HCT116 (cell line): ENCODE measurements around the gene ADORA3. TPM values are rescaled to one million over a fixed set of nuclear protein-coding genes. Genes with fewer than 3 reads are reported as not detected.
"Not testable (repeated sequence)": the region's sequence is repeated elsewhere in the genome, so short reads cannot be mapped to it uniquely, and the experiment has no call there.

ENCODE experiments used
- ATAC-seq: fragments of 200-7000 bp; cut with Tn5 transposase; 2 replicates; pipeline ENCODE4 v1.9.1; 2020; ENCODE audit warnings: mild to moderate bottlenecking, moderate library complexity
- BruUV-seq: library from RNA; stranded (reverse); fragments of 400-500 nt; replicated peaks from 2 replicates; lab custom pipeline; 2021; lab: Mats Ljungman, UMichigan
- CTCF ChIA-PET: fragments of 300-600 bp; sonication (Branson Sonifier 250); formaldehyde crosslinking; loops from one replicate; lab custom pipeline; 2021; ENCODE audit warnings: antibody characterized with exemption; lab: Charles Lee
- POLR2A ChIA-PET: fragments of 300-600, 350-600 bp; sonication (Branson Sonifier 250); formaldehyde crosslinking; loops from one replicate; lab custom pipeline; 2021; ENCODE audit warnings: antibody characterized with exemption; lab: Charles Lee
- RAD21 ChIA-PET, 2 experiments: fragments of 300-600 bp; sonication (Branson Sonifier 250); formaldehyde crosslinking; loops; one replicate each; lab custom pipeline; 2023; ENCODE audit warnings: low total read pairs in 2 of 2; ENCODE audit not compliant: uncharacterized antibody in 2 of 2, unreplicated experiment in 2 of 2, low non-redundant PET in 1 of 2; lab: Charles Lee
- DNase-seq: peaks from one replicate; pipeline ENCODE4 v3.0.0-alpha.2; 2010; ENCODE audit warnings: low read depth, low spot score
- H2AFZ ChIP-seq: fragments of 200-600 bp; shearing (Covaris generic), sonication (generic); 2 replicates; pipeline ENCODE4 v1.6.1; 2017; ENCODE audit warnings: low read depth, mixed run types, mixed read lengths, antibody characterized with exemption, low read length; ENCODE audit not compliant: poor library complexity, severe bottlenecking
- H3K27ac ChIP-seq: 2 replicates; pipeline ENCODE4 v1.5.1; 2012; ENCODE audit warnings: low read depth, low read length
- H3K27me3 ChIP-seq: fragments of 200-600 bp; sonication (generic); 2 replicates; pipeline ENCODE4 v1.6.1; 2016; ENCODE audit warnings: mixed run types, low read length, mixed read lengths; ENCODE audit not compliant: insufficient read depth
- H3K36me3 ChIP-seq, 2 experiments: fragments of 200-500 bp in 1 of 2; fragments of 200-600 bp in 1 of 2; sonication (Bioruptor generic) in 1 of 2; sonication (generic) in 1 of 2; 2 replicates each; pipeline versions ENCODE4 v1.5.1 to v1.6.1; 2014 to 2016; ENCODE audit warnings: low read length in 2 of 2, inconsistent platforms in 1 of 2, mixed read lengths in 1 of 2, mixed run types in 1 of 2; ENCODE audit not compliant: insufficient read depth in 2 of 2, control insufficient read depth in 1 of 2
- H3K4me1 ChIP-seq, 2 experiments: fragments of 200-600 bp in 1 of 2; sonication (generic) in 1 of 2; 2 replicates each; pipeline versions ENCODE4 v1.5.1 to v1.6.1; 2012 to 2017; ENCODE audit warnings: low read length in 2 of 2, inconsistent platforms in 1 of 2, mild to moderate bottlenecking in 1 of 2, mixed read lengths in 1 of 2, mixed run types in 1 of 2, moderate library complexity in 1 of 2; ENCODE audit not compliant: insufficient read depth in 2 of 2, control insufficient read depth in 1 of 2
- H3K4me2 ChIP-seq: fragments of 200-600 bp; sonication (generic); 2 replicates; pipeline ENCODE4 v1.6.1; 2017; ENCODE audit warnings: mixed run types, low read length, mixed read lengths
- H3K4me3 ChIP-seq, 2 experiments: fragments of 200-600 bp in 1 of 2; sonication (generic) in 1 of 2; replicated peaks in 1 of 2; 2 replicates each; pipeline ENCODE4 v1.5.1; 2011 to 2016; ENCODE audit warnings: low read length in 2 of 2, control low read depth in 1 of 2, low read depth in 1 of 2, mild to moderate bottlenecking in 1 of 2, mixed read lengths in 1 of 2, mixed run types in 1 of 2
- H3K79me2 ChIP-seq: fragments of 200-600 bp; sonication (generic); 2 replicates; pipeline ENCODE4 v1.6.1; 2017; ENCODE audit warnings: mild to moderate bottlenecking, mixed run types, low read length, moderate library complexity, mixed read lengths; ENCODE audit not compliant: insufficient read depth
- H3K9ac ChIP-seq: fragments of 200-600 bp; sonication (generic); 2 replicates; pipeline ENCODE4 v1.6.1; 2016; ENCODE audit warnings: low read length, mixed read lengths
- H3K9me2 ChIP-seq: fragments of 200-600 bp; sonication (generic), shearing (Covaris generic); 2 replicates; pipeline ENCODE4 v1.6.1; 2017; ENCODE audit warnings: mixed run types, mild to moderate bottlenecking, moderate library complexity; ENCODE audit not compliant: insufficient read depth
- H3K9me3 ChIP-seq, 2 experiments: fragments of 200-500 bp in 1 of 2; fragments of 200-600 bp in 1 of 2; sonication (Bioruptor generic) in 1 of 2; sonication (generic) in 1 of 2; 2 replicates each; pipeline ENCODE4 v1.6.1; 2014 to 2017; ENCODE audit warnings: low read length in 2 of 2, mixed read lengths in 2 of 2, inconsistent platforms in 1 of 2, low read depth in 1 of 2, mild to moderate bottlenecking in 1 of 2, mixed run types in 1 of 2, moderate library complexity in 1 of 2; ENCODE audit not compliant: control insufficient read depth in 1 of 2, insufficient read depth in 1 of 2
- H4K20me1 ChIP-seq: fragments of 200-600 bp; sonication (generic), shearing (Covaris generic); 2 replicates; pipeline ENCODE4 v1.6.1; 2017; ENCODE audit warnings: mixed run types, mild to moderate bottlenecking, moderate library complexity; ENCODE audit not compliant: insufficient read depth
- CBX3 ChIP-seq: IDR thresholded peaks from 2 replicates; pipeline ENCODE4 v1.6.1; 2012; ENCODE audit warnings: low read depth
- EGR1 ChIP-seq: IDR thresholded peaks from 2 replicates; pipeline ENCODE4 v1.6.1; 2012; ENCODE audit warnings: low read depth
- JUND ChIP-seq: IDR thresholded peaks from 2 replicates; pipeline ENCODE4 v1.6.1; 2012
- RAD21 ChIP-seq: IDR thresholded peaks from 2 replicates; pipeline ENCODE4 v1.6.1; 2012; ENCODE audit warnings: low read depth, mild to moderate bottlenecking
- SIN3A ChIP-seq: IDR thresholded peaks from 2 replicates; pipeline ENCODE4 v1.6.1; 2012; ENCODE audit warnings: low read depth
- SRF ChIP-seq: IDR thresholded peaks from 2 replicates; pipeline ENCODE4 v1.6.1; 2012; ENCODE audit warnings: low read depth
- TCF7L2 ChIP-seq: IDR thresholded peaks from 2 replicates; pipeline ENCODE4 v1.7.0; 2011; ENCODE audit warnings: borderline replicate concordance, inconsistent platforms; ENCODE audit not compliant: insufficient read depth, insufficient read length; ENCODE audit errors: extremely low read depth
- ZFX ChIP-seq: fragments of 450-650 bp; IDR thresholded peaks from 2 replicates; pipeline ENCODE4 v1.6.1; 2017
- ZNF274 ChIP-seq: fragments of 200-500 bp; sonication (Bioruptor generic); IDR thresholded peaks from 2 replicates; pipeline ENCODE4 v1.6.1; 2014; ENCODE audit warnings: mild to moderate bottlenecking, low read depth, low read length, inconsistent platforms
- intact Hi-C: fragments of 100-400 bp; cut with micrococcal nuclease; formaldehyde crosslinking; loops from 2 replicates; pipeline ENCODE4 v1.10.0; 2022
- total RNA-seq: library from RNA; stranded (reverse); gene quantifications from one replicate; pipeline ENCODE4 v1.2.1, GENCODE V29; 2021; ENCODE audit not compliant: unreplicated experiment

ADORA3 gene
- total RNA-seq, 1 experiment from 2014 or later: not detected

GRCh38 chr1:111551623-111552411, 48.4 kb upstream of the ADORA3 start:
- TF ChIP-seq CBX3 (no peak), TCF7L2 (no peak), RAD21 (no peak), JUND (no peak), ZNF274 (no peak), SRF (no peak), EGR1 (no peak), ZFX (no peak), SIN3A (no peak)
- H3K4me1 ChIP-seq: peaks cover 0 to 8% of the 10 kb centered on the region in 2 experiments; a peak in 1 of 4 replicates
- H3K4me2 ChIP-seq: no peak overlapping the region
- no peaks in the 10 kb centered on the region for H4K20me1 ChIP-seq
- H3K36me3 ChIP-seq: no peaks in the 10 kb centered on the region
- DNase-seq (no peak), ATAC-seq (no peak)
- H3K27ac ChIP-seq: no peak overlapping the region
- BruUV-seq: no TSS peak
- ChIA-PET RAD21 (no interaction called here), POLR2A (no interaction called here), CTCF (no interaction called here)
- intact Hi-C loops: no loop called here
- no peaks in the 10 kb centered on the region for H3K27me3 ChIP-seq
- H3K79me2 ChIP-seq: no peaks in the 10 kb centered on the region
- H3K4me3 ChIP-seq: no peak overlapping the region
- H3K9me2 ChIP-seq: no peaks in the 10 kb centered on the region
- H3K9me3 ChIP-seq: no peaks in the 10 kb centered on the region
- no peak overlapping the region for H3K9ac ChIP-seq
- H2AFZ ChIP-seq: no peak overlapping the region

- H3K27me3 ChIP-seq, H3K9me2 ChIP-seq, RAD21 ChIA-PET, CTCF ChIA-PET, H3K4me3 ChIP-seq, H3K9me3 ChIP-seq, POLR2A ChIA-PET, H2AFZ ChIP-seq, H4K20me1 ChIP-seq, H3K36me3 ChIP-seq, H3K4me1 ChIP-seq, BruUV-seq, intact Hi-C loops, H3K27ac ChIP-seq, H3K9ac ChIP-seq, H3K79me2 ChIP-seq, ATAC-seq, H3K4me2 ChIP-seq, DNase-seq: not testable (repeated sequence)
Measured at GRCh38 chr1:111547786-111548185, 44.4 kb upstream of the ADORA3 start.
